Activated CD4-positive, CD25-positive, alpha-beta regulatory T cell treated with anti-CD3 and anti-CD28 coated beads, Interleukin-2, amount 50 U/mL, for 16 hours (primary cell): ENCODE measurements around the gene KRTAP5-10.
"Not testable (repeated sequence)": the region's sequence is repeated elsewhere in the genome, so short reads cannot be mapped to it uniquely, and the experiment has no call there.

Experiments used
- DNase-seq: peaks from one replicate; pipeline ENCODE4 v3.0.0-alpha.2; 2020; ENCODE audit warnings: low read depth, low spot score

The KRTAP5-10 gene

GRCh38 chr11:71607520-71608216, 42.3 kb downstream of the KRTAP5-10 start:
- not testable (repeated sequence) for DNase-seq

- DNase-seq = not testable (repeated sequence)
Measured at GRCh38 chr11:71608272-71608671, 42.9 kb downstream of the KRTAP5-10 start.

- not testable (repeated sequence) for DNase-seq
Measured at GRCh38 chr11:71611218-71611910, 46.0 kb downstream of the KRTAP5-10 start.

- not testable (repeated sequence) for DNase-seq
Measured at GRCh38 chr11:71613931-71614330, 48.6 kb downstream of the KRTAP5-10 start.

- not testable (repeated sequence) for DNase-seq
Measured at GRCh38 chr11:71614366-71614917, 49.1 kb downstream of the KRTAP5-10 start.

GRCh38 chr11:71615003-71615402, 49.6 kb downstream of the KRTAP5-10 start:
- not testable (repeated sequence) for DNase-seq
